ENCODE results near the gene HADHA.

DNA sequence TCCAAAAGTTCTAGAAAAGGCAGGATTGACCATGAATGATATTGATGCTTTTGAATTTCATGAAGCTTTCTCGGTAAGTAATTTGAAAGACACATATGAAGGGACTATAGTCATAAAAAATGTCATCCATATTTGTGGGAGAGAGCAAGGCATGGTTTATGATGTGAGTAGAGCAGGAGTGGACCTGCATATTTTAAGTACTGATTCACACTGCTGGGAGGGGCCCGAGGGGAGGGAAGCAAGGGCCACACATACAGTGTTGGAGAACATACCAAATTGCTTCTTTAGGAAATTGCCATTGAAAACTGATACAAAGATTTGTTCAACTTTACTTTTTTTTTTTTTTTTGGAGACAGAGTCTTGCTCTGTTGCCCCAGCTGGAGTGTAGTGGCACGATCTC, 39.7 kb upstream of the HADHA start:
- TF ChIP-seq SIN3A (IDR thresholded peaks at IDR 0.05; ENCODE audit: low read depth) = no peak
- TF ChIP-seq, protein P1, sequence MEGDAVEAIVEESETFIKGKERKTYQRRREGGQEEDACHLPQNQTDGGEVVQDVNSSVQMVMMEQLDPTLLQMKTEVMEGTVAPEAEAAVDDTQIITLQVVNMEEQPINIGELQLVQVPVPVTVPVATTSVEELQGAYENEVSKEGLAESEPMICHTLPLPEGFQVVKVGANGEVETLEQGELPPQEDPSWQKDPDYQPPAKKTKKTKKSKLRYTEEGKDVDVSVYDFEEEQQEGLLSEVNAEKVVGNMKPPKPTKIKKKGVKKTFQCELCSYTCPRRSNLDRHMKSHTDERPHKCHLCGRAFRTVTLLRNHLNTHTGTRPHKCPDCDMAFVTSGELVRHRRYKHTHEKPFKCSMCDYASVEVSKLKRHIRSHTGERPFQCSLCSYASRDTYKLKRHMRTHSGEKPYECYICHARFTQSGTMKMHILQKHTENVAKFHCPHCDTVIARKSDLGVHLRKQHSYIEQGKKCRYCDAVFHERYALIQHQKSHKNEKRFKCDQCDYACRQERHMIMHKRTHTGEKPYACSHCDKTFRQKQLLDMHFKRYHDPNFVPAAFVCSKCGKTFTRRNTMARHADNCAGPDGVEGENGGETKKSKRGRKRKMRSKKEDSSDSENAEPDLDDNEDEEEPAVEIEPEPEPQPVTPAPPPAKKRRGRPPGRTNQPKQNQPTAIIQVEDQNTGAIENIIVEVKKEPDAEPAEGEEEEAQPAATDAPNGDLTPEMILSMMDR (IDR thresholded peaks at IDR 0.05 in 2 of 3, conservative IDR thresholded peaks at IDR 0.05 in 1 of 3; ENCODE audit: borderline replicate concordance in 1 of 3, insufficient read depth in 1 of 3, low read depth in 2 of 3, low read length in 2 of 3) = no peak
- TF ChIP-seq EZH2 (IDR thresholded peaks at IDR 0.05) = no peak
- no peak for TF ChIP-seq CBX3 (IDR thresholded peaks at IDR 0.05; ENCODE audit: low read depth)
- TF ChIP-seq, protein P2, sequence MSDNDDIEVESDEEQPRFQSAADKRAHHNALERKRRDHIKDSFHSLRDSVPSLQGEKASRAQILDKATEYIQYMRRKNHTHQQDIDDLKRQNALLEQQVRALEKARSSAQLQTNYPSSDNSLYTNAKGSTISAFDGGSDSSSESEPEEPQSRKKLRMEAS (IDR thresholded peaks at IDR 0.05) = no peak
- TF ChIP-seq EGR1 (IDR thresholded peaks at IDR 0.05; ENCODE audit: low read depth) = no peak
- TF ChIP-seq, protein P3, sequence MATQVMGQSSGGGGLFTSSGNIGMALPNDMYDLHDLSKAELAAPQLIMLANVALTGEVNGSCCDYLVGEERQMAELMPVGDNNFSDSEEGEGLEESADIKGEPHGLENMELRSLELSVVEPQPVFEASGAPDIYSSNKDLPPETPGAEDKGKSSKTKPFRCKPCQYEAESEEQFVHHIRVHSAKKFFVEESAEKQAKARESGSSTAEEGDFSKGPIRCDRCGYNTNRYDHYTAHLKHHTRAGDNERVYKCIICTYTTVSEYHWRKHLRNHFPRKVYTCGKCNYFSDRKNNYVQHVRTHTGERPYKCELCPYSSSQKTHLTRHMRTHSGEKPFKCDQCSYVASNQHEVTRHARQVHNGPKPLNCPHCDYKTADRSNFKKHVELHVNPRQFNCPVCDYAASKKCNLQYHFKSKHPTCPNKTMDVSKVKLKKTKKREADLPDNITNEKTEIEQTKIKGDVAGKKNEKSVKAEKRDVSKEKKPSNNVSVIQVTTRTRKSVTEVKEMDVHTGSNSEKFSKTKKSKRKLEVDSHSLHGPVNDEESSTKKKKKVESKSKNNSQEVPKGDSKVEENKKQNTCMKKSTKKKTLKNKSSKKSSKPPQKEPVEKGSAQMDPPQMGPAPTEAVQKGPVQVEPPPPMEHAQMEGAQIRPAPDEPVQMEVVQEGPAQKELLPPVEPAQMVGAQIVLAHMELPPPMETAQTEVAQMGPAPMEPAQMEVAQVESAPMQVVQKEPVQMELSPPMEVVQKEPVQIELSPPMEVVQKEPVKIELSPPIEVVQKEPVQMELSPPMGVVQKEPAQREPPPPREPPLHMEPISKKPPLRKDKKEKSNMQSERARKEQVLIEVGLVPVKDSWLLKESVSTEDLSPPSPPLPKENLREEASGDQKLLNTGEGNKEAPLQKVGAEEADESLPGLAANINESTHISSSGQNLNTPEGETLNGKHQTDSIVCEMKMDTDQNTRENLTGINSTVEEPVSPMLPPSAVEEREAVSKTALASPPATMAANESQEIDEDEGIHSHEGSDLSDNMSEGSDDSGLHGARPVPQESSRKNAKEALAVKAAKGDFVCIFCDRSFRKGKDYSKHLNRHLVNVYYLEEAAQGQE (IDR thresholded peaks at IDR 0.05; ENCODE audit: low read depth) = no peak
- TF ChIP-seq, protein P4, sequence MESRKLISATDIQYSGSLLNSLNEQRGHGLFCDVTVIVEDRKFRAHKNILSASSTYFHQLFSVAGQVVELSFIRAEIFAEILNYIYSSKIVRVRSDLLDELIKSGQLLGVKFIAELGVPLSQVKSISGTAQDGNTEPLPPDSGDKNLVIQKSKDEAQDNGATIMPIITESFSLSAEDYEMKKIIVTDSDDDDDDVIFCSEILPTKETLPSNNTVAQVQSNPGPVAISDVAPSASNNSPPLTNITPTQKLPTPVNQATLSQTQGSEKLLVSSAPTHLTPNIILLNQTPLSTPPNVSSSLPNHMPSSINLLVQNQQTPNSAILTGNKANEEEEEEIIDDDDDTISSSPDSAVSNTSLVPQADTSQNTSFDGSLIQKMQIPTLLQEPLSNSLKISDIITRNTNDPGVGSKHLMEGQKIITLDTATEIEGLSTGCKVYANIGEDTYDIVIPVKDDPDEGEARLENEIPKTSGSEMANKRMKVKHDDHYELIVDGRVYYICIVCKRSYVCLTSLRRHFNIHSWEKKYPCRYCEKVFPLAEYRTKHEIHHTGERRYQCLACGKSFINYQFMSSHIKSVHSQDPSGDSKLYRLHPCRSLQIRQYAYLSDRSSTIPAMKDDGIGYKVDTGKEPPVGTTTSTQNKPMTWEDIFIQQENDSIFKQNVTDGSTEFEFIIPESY (IDR thresholded peaks at IDR 0.05; ENCODE audit: extremely low read depth, insufficient replicate concordance, low read length) = no peak
- no peak for TF ChIP-seq POLR2AphosphoS5 (IDR thresholded peaks at IDR 0.05; ENCODE audit: low read depth, low read length)
- TF ChIP-seq SP1 (IDR thresholded peaks at IDR 0.05; ENCODE audit: low read depth) = no peak
- TF ChIP-seq POLR2A (IDR thresholded peaks at IDR 0.05; ENCODE audit: borderline replicate concordance, extremely low read depth, insufficient read depth, insufficient read length) = no peak
- no peak for TF ChIP-seq ELF1 (IDR thresholded peaks at IDR 0.05; ENCODE audit: borderline replicate concordance, low read depth)
- no peak for TF ChIP-seq CEBPB (IDR thresholded peaks at IDR 0.05; ENCODE audit: low read depth)

Data from HCT116 (cell line).